Measurements from ENCODE around the gene TXLNG. TPM values are rescaled to one million over a fixed set of nuclear protein-coding genes. Genes with fewer than 3 reads are reported as not detected.

The TXLNG gene
- total RNA-seq, 1 experiment from 2014 or later = 10.2 TPM

DNA sequence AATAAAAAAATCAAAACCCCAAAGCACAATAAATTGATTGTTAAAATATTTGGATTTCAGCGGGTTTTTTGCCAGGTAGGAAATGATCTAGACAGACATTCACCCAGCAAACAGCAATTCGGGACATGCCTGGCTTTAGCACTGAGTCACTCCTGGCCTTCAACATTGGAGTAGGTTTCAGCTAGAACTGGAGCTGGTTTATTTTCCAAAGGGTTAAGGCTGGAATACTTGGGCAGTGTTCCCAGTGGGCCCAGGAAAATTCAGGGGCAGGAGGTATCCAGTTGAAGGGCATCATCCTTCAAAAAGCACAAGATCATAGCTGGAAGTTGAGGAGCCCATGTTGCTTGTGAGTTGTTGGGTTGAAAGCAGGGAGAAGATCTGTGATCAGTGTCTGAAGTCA, 41.0 kb downstream of the TXLNG start:
- DNase-seq (ENCODE audit: low read depth, low spot score) = no peak
- TF ChIP-seq REST (IDR thresholded peaks at IDR 0.05; ENCODE audit: insufficient read depth in 1 of 2, low read depth in 2 of 2, low read length in 1 of 2) (no peak), TCF7L2 (IDR thresholded peaks at IDR 0.05; ENCODE audit: low read depth, low read length) (no peak), SIN3A (IDR thresholded peaks at IDR 0.05; ENCODE audit: borderline replicate concordance, insufficient read depth, low read depth, low read length) (no peak), CTCF (IDR thresholded peaks at IDR 0.05) (no peak), POLR2AphosphoS5 (IDR thresholded peaks at IDR 0.05; ENCODE audit: low read depth, low read length) (no peak)
- Histone ChIP-seq H3K4me1 (ENCODE audit: control insufficient read depth, insufficient read depth, low read length) (no peaks in the 10 kb centered on the region), H3K27me3 (ENCODE audit: control insufficient read depth, insufficient read depth, low read length) (no peaks in the 10 kb centered on the region), H3K36me3 (ENCODE audit: control insufficient read depth, insufficient read depth, low read length) (no peaks in the 10 kb centered on the region; the same call in 1 of the 2 replicates), H3K27ac (ENCODE audit: low read length) (no peak overlapping the region), H3K9me3 (ENCODE audit: control insufficient read depth, insufficient read depth, low read depth, low read length) (no peaks in the 10 kb centered on the region), H3K4me3 (ENCODE audit: low read depth in 2 of 2, low read length in 2 of 2) (no peak overlapping the region)
- no peak for ATAC-seq
- intact Hi-C loops (cut with micrococcal nuclease; ENCODE audit: unreplicated experiment) = no loop called here
- BruUV-seq (replicated peaks) = no TSS peak
- CTCF ChIA-PET = no interaction called here
- POLR2A ChIA-PET = no interaction called here
- in situ Hi-C loops (cut with HindIII; ENCODE audit: low pct_unique_long_range_greater_than_20kb, low sequenced_read_pairs) = no loop called here

- no peaks in the 10 kb centered on the region for H3K4me1 ChIP-seq (ENCODE audit: control insufficient read depth, insufficient read depth, low read length)
- H3K27me3 ChIP-seq (ENCODE audit: control insufficient read depth, insufficient read depth, low read length) = no peaks in the 10 kb centered on the region
- no peak overlapping the region for H3K4me3 ChIP-seq (ENCODE audit: low read depth in 2 of 2, low read length in 2 of 2)
- no peaks in the 10 kb centered on the region for H3K9me3 ChIP-seq (ENCODE audit: control insufficient read depth, insufficient read depth, low read depth, low read length)
- BruUV-seq (replicated peaks) = no TSS peak
- no peak for TF ChIP-seq SIN3A (IDR thresholded peaks at IDR 0.05; ENCODE audit: borderline replicate concordance, insufficient read depth, low read depth, low read length)
- no peak for TF ChIP-seq REST (IDR thresholded peaks at IDR 0.05; ENCODE audit: insufficient read depth in 1 of 2, low read depth in 2 of 2, low read length in 1 of 2)
- TF ChIP-seq POLR2AphosphoS5 (IDR thresholded peaks at IDR 0.05; ENCODE audit: low read depth, low read length) = no peak
- in situ Hi-C loops (cut with HindIII; ENCODE audit: low pct_unique_long_range_greater_than_20kb, low sequenced_read_pairs) = no loop called here
- ATAC-seq (no peak), DNase-seq (ENCODE audit: low read depth, low spot score) (no peak)
- CTCF ChIA-PET = interaction anchor here (0.6 kb wide), 1 partner anchor 59 kb away, joined by 3 read pairs; no protein-coding TSS in a partner anchor
- POLR2A ChIA-PET = no interaction called here
- intact Hi-C loops (cut with micrococcal nuclease; ENCODE audit: unreplicated experiment) = no loop called here
- H3K36me3 ChIP-seq (ENCODE audit: control insufficient read depth, insufficient read depth, low read length) = no peaks in the 10 kb centered on the region; the same call in 1 of the 2 replicates
- H3K27ac ChIP-seq (ENCODE audit: low read length) = no peak overlapping the region
Measured at GRCh38 chrX:16828124-16828908, 42.0 kb downstream of the TXLNG start.

All from Panc1 (cell line).